Stimulated activated CD8-positive, alpha-beta memory T cell treated with anti-CD3 and anti-CD28 coated beads, Interleukin-4, amount 100 ng/mL, for 24 hours (primary cell): Measurements from ENCODE around the gene CARD19.

Experiments
- DNase-seq: peaks from one replicate; pipeline ENCODE4 v3.0.0-alpha.2; 2020; ENCODE audit warnings: low read depth

Gene CARD19

GRCh38 chr9:93161786-93162562 is 66.0 kb downstream of the CARD19 start:
- DNase-seq = no peak
